GM18867 (cell line): ENCODE data around the gene TMEM54.
"Not testable (repeated sequence)": the region's sequence is repeated elsewhere in the genome, so short reads cannot be mapped to it uniquely, and the experiment has no call there.

Experiments used
- ATAC-seq: cut with Tn5 transposase; IDR thresholded peaks from one replicate; pipeline ENCODE4 v1.9.1; 2021; ENCODE audit warnings: mild to moderate bottlenecking, moderate library complexity; ENCODE audit not compliant: unreplicated experiment

The TMEM54 gene

DNA sequence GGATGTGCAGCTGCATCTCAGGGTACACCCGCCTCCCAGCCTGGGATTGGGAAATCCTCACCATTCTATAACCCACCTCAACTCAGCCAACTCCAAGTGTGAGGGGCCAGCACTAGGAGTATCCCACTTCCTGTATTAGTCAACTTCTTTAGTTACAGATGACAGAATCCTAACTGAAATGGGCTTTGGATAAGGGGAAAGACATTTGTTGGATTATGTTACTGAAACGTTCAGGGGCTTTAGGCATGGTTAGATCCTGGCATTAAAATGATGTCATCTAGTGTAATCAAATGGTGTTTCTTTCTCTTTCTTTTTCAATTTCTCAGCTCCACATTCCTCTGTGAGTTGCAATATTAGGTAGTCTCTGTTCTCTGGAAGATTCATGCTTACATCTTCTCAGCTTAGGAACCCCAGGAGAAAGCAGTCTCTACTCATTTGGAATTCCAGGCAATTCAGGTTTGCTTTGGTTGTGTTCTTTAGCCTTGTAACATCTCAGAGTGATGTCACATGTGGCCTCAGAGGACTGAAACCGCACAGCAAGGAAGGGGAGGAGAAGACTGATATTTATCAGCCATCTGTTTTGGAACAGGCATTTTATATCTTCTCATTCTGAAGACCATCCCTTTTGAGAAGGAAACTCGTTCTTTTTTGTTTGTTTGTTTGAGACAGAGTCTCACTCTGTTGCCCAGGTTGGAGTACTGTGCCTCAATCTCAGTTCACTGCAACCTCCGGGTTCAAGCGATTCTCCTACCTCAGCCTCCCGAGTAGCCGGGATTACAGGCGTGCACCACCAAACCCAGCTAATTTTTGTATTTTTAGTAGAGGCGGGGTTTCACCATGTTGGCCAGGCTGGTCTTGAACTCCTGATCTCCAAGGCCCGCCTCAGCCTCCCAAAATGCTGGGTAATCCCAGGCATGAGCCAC is 18.9 kb upstream of the TMEM54 start:
- ATAC-seq, result no peak

DNA sequence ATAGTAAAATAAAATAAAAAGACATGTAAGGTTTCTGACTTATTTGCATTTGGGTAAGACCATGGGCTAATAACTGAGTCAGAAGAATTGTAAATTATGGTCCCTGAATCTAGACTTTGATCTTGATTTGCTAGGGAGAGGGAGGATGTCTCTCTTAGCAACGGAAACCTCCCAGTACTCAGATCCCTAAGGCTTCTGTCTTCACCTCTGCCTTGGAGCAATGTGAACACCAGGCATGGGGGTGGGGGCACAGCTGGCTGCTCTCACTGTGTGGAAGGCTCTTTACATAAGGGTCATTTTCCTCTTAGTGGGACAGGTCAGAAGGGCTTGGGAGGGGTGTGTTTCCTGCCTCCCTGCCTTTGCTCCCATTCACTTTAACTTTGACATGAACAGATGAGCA is 17.0 kb upstream of the TMEM54 start:
- ATAC-seq, result no peak

DNA sequence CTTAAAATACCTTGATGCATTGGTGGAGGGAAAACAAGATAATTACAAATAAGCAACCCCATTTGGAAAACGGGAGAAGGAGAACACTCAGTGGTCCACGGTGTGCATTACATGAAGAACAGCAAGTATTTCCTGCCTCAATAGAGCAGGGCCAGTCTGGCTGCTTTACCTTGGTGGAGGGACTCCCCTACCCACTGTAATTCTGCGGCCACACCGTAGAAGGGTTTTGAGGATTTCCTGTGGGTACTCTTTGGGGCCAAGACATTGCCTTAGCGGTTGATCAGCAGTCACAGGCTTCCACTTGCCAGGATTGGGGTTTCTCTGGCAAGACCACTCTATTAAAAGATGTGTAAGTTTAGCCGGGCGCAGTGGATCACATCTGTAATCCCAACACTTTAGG is 16.3 kb upstream of the TMEM54 start:
- ATAC-seq, result no peak

DNA sequence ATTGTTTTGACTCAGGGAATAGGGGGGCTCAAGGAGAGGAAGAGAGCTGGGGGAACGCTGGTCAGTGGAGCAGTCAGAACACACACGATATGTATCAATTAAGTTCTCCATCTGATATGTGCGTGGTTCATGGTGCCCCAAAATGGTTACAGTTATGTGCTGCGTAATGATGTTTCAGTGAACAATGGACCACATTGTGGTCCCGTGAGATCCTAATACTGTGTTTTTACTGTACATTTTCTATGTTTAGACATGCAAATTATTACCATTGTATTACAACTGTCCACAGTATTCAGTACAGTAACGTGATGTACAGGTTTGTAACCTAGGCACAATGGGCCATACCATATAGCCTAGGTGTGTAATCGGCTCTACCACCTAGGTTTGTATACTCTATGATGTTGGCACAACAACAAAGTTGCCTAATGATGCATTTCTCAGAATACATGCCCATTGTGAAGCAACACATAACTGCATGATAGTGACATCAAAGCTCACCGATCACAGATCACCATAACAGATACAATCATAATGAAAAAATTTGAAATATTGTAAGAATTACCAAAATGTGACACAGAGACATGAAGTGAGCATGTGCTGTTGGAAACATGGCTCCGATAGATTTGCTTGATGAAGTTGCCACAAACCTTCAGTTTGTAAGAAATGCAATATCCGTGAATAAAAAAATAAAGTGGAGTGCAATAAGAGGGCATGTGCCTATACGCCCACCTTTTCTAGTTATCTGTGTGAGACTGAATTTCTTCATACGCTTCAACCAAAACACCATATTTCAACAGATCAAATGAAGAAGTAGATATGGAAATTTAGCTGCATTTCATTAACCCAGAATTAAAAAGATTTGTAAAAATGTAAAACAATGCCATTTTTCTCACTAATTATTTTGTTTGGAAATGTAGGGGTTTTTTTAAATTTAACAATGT is 14.8 kb upstream of the TMEM54 start:
- ATAC-seq, result no peak

DNA sequence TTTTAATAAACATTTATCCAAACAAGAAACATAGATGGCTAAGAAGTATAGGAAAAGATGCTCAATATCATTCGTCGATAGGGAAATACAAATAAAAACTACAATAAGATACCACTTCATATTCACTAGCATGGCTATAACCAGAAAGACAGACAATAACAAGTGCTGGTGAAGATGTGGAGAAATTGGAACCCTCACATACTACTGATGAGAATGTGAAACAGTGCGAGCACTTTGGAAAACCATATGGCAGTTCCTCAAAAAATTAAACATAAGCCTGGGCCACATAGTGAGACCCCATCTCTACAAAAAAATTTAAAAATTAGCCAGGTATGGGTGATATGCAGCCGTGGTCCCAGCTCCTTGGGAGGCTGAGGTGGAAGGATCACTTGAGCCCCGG is 9.1 kb upstream of the TMEM54 start:
- no peak for ATAC-seq

DNA sequence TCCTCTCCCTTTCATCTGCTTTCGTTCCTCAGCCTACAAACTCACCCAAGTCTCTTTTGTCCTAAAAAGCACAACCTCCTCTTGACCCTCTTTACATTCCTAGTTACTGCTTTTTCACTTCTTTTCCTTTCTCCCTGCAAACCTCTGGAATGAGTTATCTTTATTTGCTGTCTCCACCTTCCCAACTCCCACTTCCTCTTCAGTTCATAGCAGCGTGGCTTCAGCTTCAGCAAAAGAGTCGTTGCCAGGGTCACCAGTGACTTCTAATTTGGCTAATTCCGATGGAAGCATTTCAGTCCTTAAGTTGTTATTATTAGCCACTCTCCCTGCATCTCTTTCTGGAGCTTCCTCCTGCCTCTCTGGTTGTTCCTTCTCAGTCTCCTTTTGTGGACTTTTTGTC is 6.2 kb upstream of the TMEM54 start:
- ATAC-seq, result no peak

DNA sequence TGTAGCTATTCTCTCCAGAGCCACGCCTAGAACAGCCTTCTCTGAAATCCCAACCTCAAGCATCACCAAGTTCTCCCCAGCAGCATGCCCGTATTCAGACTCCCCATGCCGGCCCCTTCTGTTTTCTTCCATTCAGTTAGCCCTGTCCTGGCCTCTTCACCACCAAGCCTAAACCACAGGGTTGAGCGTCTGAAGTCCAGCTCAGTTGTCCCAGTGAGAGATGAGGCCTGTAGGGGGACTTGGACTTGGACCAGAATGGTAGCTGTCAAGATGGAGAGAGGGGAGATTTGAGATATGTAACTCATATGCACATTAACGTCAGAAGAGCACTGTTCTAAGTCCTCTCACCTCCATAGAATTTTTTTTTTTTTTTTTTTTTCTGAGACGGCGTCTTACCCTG is 5.5 kb upstream of the TMEM54 start:
- ATAC-seq, result no peak

DNA sequence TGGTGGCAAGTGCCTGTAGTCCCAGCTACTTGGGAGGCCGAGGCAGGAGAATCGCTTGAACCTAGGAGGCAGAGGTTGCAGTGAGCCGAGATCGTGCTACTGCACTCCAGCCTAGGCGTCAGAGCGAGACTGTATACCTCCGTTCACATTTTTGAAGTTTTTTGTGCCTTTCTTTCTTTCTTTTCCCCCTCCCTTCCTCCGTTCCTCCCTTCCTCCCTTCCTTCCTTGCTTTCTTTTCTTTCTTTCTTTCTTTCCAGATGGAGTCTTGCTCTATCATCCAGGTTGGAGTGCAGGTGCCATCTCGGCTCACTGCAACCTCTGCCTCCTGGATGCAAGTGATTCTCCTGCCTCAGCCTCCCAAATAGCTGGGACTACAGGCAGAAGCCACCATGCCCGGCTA is 4.4 kb upstream of the TMEM54 start:
- not testable (repeated sequence) for ATAC-seq

DNA sequence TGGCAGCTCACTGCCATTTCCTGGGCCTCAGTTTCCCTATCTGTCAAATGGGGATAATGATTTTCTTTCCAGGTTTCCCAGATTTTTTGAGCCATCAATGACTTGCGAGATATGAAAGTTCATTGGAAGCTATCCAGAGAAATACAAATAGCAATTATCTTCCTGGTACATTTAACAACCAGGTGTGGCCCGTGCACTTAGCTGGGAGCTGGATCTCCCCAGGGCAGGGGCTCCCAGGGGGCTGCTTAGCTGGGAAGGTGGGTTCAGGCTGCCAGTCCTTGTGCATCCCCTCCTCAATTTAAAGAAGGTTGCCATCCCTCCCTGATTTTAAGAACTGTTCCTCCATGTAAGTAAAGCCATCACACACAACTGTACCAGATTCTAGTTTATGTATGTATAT is 3.6 kb upstream of the TMEM54 start:
- ATAC-seq, result no peak

DNA sequence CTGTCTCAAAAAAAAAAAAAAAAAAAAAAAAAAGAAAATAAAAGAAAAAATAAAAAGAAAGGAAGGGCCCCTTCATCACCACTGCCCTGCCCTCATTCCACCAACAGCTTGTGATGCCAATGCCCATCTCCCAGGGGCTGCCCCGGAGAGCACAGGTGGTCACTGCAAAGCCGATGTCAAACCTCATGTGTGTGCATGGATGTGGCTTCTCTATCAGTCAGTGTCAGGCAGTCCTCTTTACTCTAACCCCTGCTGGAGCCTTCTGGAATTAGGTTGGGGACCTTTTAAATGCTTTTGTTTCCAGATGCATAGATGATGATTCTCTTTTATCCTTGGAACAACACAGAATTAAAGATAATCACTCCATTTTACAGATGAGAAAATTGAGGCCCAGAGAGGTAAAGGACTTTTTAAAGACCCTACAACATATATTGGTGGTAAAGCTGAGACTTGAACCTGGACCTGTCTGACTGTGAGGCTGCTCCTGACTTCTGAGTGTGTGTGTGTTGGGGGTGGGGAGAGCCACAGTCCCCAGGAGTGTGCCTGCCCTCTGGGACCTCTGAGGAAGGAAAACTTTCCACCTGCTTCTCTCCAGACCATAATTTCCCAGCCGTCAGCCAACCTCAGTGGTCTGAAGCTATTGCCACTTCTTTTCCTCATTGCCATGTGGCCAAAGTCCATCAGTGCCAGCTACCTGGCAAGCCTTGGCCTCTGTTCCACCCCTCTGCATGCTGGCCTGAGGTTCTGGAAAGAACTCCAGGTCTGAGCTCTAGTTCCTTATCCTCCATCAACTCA is 3.0 kb upstream of the TMEM54 start:
- no peak for ATAC-seq

DNA sequence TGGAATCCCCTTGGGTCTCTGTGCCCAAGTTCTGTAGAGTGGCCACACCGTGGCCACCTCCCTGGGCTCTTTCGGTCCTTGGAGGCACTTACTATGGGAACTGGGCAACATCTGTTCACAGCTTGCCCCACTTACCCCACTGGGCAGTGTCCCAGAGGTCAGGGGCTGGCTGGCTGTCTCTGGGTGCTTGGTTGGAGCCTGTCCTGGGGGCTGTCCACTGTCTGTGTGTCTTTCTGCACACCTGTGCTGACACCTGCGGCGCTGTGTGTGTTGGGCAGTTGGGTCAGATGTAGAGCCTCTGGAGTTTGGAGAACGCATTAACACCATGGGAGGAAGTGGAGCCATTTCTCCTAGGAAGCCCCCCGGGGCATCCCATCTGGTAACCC is 1.3 kb upstream of the TMEM54 start:
- no peak for ATAC-seq

DNA sequence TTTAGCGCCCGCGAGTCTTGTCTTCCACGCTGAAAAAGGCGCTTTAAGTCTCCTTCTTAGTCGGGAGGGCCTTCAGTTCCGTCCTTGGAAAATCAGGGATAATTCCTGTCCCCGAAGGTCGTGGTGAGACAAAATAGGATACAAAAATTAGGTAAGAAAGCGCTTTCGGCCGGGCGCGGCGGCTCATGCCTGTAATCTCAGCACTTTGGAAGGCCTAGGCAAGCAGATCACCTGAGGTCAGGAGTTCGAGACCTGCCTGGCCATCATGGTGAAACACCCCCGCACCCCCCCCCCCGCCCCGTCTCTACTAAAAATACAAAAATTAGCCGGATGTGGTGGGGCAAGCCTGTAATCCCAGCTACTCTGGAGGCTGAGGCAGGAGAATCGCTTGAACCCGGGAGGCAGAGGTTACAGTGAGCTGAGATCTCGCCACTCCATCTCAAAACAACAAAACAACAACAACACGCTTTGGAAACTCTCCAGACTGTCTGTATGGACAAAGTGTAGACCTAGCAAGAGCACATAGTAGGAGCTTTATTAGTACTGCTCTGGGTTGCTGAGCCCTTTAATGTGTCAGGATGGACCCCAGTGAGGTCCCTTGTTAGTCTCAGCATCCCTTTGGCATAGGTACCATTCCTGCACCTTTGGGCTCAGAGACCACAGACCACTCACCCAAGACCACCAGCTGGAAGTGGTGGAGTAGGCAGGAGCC is 790 bp upstream of the TMEM54 start:
- ATAC-seq, result no peak

DNA sequence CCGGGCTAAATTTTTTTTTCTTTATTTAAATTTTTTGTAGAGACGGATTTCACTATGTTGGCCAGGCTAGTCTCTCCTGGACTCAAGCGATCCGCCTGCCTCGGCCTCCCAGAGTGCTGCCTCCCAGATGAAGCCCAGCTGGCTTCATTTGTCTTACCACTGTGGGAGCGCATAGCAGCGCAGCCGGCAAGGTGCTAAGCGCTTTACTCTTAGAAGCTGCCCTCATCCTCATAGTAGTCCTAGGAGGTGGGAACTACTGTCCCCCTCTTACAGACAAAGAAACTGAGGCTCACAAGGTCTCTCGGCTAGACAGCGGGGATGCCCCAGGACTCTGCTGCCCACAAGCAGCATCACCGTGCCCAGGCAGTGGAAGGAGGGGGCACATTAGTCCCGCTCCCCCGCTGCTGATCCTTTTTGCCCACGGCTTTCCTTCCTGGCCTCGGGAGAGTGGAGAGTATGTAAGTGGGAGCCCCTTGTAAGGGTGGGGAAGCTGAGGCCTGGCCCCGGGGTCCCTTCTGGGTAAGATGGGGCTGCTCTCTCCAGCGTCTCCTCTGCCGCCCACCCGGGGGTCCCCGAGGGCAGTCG is 726 bp downstream of the TMEM54 start:
- ATAC-seq, result no peak

DNA sequence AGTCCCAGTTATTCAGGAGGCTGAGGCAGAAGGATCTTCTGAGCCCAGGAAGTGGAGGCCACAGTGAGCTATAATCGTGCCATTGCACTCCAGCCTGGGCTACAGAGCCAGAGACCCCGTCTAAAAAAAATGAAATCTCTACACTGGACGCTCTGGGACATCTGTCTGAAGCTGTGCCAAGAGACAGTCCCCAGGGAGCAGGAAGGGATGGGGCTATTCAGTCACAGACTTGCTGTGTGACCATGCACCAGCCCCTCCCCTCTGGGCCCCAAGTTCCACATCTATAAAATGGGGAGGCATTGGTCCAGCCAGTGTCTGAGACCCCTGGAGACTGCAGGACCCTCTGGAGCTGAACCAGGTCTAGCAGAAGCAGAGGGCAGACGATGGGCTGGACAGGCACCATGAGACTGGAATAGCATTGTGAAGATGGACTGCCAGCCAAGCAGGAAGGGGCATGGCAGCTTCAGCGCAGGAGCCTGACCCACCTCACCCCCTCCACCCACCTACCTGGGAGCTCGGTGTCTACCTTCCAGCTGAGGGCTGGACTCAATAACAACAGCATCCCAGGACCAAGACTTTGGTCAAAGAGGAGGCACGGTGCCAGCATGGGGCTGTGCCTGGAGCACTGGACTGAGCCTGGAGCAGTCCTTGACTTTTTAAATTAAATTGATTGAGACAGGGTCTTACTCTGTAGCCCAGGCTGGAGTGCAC is 1.4 kb downstream of the TMEM54 start:
- ATAC-seq, result no peak

DNA sequence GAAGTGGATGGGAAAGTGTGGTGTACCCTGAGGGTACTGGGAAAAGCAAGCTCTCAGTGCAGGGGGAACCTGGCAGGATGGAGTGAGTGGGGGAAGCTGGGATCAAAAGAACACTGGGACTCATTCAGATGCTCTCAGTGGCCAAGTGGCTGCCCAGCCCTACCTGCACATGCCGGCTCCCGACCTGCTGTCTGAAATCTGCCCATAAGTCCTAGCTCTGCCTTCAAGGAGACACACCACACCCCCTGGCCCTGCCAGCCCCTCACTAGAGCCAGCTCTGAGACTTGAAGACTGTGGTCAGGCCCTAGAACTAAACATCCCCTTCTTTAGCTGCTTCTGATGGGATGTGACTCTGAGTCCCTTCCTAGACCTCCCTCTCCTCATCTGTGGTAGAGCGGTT is 2.2 kb downstream of the TMEM54 start:
- ATAC-seq, result no peak

DNA sequence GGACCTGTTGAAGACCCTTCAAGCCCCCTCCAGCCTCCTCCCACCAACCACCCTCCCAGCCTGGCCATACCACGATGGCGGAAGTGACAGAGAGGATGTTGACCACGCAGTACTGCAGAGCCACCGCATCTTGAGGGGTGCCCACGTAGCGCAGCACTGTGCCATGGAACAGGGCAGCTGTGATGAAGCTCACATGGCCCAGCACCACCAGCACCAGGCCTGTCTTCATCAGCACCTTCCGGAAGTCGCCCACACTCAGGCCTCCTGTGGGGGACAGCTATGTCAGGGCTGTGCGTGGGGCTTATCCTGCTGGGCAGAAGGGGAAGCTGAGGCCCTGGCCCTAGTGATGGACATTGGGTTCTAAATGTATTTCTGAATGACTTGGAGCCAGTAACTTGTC is 3.1 kb downstream of the TMEM54 start:
- no peak for ATAC-seq

DNA sequence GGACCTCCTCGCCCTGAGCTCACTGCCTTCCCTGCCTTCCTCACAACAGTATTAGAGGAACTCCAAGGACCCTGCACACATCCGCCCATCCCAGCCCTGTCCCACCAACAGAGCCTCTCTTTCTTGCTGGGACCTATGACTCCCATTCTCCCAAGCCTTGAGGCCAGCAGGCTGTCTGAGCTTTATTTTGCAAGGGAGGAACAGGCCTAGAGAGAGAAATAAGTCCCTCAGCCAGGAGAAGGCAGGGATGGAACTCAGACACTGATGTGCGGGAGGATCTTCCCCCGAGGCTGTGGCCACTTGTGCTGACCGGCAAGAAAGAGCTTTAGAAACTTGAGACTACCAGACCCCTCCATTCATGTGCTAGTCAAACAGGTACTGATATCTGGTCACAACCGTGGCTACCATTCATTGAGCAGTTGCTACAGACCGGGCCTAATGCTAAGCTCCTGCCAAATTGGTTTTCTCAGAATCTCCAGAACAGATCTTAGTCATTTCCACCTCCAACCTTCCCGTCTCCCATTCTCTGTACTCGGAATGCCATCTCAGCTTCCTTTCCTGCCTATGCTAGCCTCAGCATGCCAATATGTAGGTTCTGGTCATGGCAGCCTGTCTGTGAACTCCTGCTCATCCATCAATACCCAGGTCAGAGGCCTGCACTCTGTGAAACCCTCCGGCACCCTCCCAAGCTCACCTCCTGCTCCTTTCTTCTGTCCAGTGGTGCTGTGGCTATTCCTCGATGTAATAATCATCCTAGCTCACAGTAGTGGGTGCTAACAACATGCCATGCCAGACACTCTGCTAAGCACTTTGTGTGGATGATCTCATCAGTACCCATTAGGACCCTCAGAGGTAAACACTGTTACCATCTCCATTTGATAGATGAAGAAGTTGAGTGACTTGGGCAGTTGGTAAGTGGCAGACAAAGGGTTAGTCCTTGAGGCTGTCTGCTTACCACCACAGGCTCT is 3.8 kb downstream of the TMEM54 start:
- ATAC-seq, result no peak

DNA sequence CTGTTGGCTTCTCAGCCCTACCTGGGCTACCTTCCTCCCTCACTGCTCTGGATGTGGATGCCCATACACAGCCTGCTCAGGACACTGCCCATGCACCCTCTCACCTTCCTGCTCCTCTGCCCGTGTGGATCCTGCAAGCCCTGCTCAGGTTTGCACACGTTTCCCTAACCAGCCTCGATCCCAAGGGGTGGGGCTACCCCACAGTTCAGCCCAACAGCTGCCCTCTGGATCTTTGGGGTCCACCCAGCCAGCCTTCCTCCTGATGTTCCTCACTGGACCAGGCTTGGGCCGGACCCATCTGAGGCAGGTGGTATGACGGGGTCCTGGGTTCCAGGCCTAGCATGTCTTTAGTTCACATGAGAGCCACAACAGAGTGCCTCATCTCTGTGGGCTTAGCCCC is 4.7 kb downstream of the TMEM54 start:
- ATAC-seq, result no peak
